Heart left ventricle (tissue), 16 donors: ENCODE measurements around the gene EFNA5. TPM values are rescaled to one million over a fixed set of nuclear protein-coding genes. Genes with fewer than 3 reads are reported as not detected.
A peak's percentile ranks its signal among the peaks of the same experiment; 100 is the strongest.

Experiments used
- ATAC-seq, 4 donors: fragments of 200-7000 bp; cut with Tn5 transposase; one replicate each; pipeline ENCODE4 v1.9.1; 2020 to 2022; ENCODE audit warnings: moderate library complexity in 4 of 4, mild to moderate bottlenecking in 3 of 4, moderate number of reproducible peaks in 1 of 4
- DNase-seq, 5 donors: peaks; one replicate each; pipeline ENCODE4 v3.0.0-alpha.2; 2020
- H3K27ac ChIP-seq, 12 donors: fragments of 200-600 bp; sonication (generic) in 4 of 12; one replicate each; pipeline versions ENCODE4 v1.5.0 to v1.8.0; 2016 to 2022; ENCODE audit warnings: mild to moderate bottlenecking in 2 of 12
- H3K27me3 ChIP-seq, 9 donors: fragments of 200-600 bp; sonication (generic) in 2 of 9; one replicate each; pipeline versions ENCODE4 v1.5.1 to v1.8.0; 2016 to 2022; ENCODE audit warnings: mild to moderate bottlenecking in 3 of 9
- H3K36me3 ChIP-seq, 9 donors: fragments of 200-600 bp; sonication (generic) in 2 of 9; one replicate each; pipeline versions ENCODE4 v1.5.0 to v1.8.0; 2018 to 2022; ENCODE audit warnings: mild to moderate bottlenecking in 2 of 9
- H3K4me1 ChIP-seq, 12 donors: fragments of 200-600 bp; sonication (generic) in 4 of 12; one replicate each; pipeline versions ENCODE4 v1.5.0 to v1.8.0; 2016 to 2022; ENCODE audit warnings: mild to moderate bottlenecking in 3 of 12
- H3K4me3 ChIP-seq, 12 donors: fragments of 200-600 bp; sonication (generic) in 4 of 12; one replicate each; pipeline versions ENCODE4 v1.5.0 to v1.8.0; 2017 to 2022; ENCODE audit warnings: mild to moderate bottlenecking in 9 of 12, moderate library complexity in 4 of 12
- H3K9me3 ChIP-seq, 12 donors: fragments of 200-600 bp; sonication (generic) in 4 of 12; one replicate each; pipeline versions ENCODE4 v1.5.0 to v1.8.0; 2016 to 2022; ENCODE audit warnings: mild to moderate bottlenecking in 1 of 12
- CTCF ChIP-seq, 12 donors: fragments of 200-600 bp; sonication (generic) in 4 of 12; IDR thresholded peaks; one replicate each; pipeline versions ENCODE4 v1.5.0 to v1.8.0; 2018 to 2022; ENCODE audit warnings: antibody characterized with exemption in 12 of 12, mild to moderate bottlenecking in 5 of 12
- POLR2A ChIP-seq, 2 donors: fragments of 450-650 bp; IDR thresholded peaks; one replicate each; pipeline ENCODE4 v1.6.1; 2017; ENCODE audit warnings: antibody characterized with exemption in 2 of 2, mild to moderate bottlenecking in 2 of 2, moderate library complexity in 2 of 2
- WGBS, 4 donors: extraction: QIAGEN DNeasy Blood & Tissue Kit in 2 of 4; methylation state at CpG; one replicate each; pipeline versions ENCODE4 v1.1.5 to v1.1.7; 2013 to 2018; 5-methylcytosine and 5-hydroxymethylcytosine counted together
- intact Hi-C, 10 donors: fragments of 100-400 bp; cut with DNase I; formaldehyde crosslinking; loops; one replicate each; pipeline versions ENCODE4 v1.11.1 to v1.14.2; 2022
- polyA plus RNA-seq, 2 donors: library from polyadenylated mRNA; stranded (reverse); fragments of 200-250 nt; gene quantifications; one replicate each; pipeline ENCODE4 v1.2.3, GENCODE V29; 2013
- total RNA-seq, 9 donors: library from RNA; depleted of rRNA in 2 of 9; stranded (reverse); fragments of >200 nt in 2 of 9; fragmentation: NEBNext Ultra II Directional in 3 of 9; extraction: Animal tissue kit (Norgen Biotek cat#: 25700) in 3 of 9; gene quantifications; one replicate each; pipeline versions ENCODE4 v1.1.0 to v1.2.4, GENCODE V29; 2016 to 2023
- donor health status: ischemic (EF 13 %, LVEDD 7.1; RV severe dilation, severe dysfunction).
- donor health status: healthy with polysubstance abuse.
- donor health status: DM: no; HTN: yes; CAD: no.
- donor health status: DM: no; HTN: no; CAD: no.
- donor health status: ischemic (EF 25% LVEDD 6.9; RV normal size, moderate dysfunction).
- donor health status: ischemic (EF 25% LVEDD 5.7; RV mildly dilated, moderate dysfunction).
- donor health status: healthy.
- donor health status: DM: yes; HTN: yes; CAD: no.
- donor health status: ischemic (EF 35%, LVEDD 5.7; RV mildly dilated, moderate dysfunction).
- donor health status: nonischemic (EF 11% LVEDD 7.7; RV severe dilation, severe dysfunction).
- donor health status: DM: yes; HTN: yes; CAD: no.
- donor health status: PGD.
- donor health status: ischemic (EF 29% LVEDD 5.4; RV normal size, mild dysfunction).
- donor health status: nonischemic (EF 23%, LVEDD 6.1; RV moderate dilation, normal function).

Gene EFNA5
- total and polyA plus RNA-seq, 11 donors: 6.1 to 58.4 (median 28.3) TPM

GRCh38 chr5:107383414-107383813 is 287.3 kb downstream of the EFNA5 start:
- 90 to 100% (median 92%) methylated on average over 1 of the region's 1 CpG for WGBS, 4 donors
- no peaks in the 10 kb centered on the region for H3K9me3 ChIP-seq
- no peak overlapping the region for H3K27ac ChIP-seq
- no peaks in the 10 kb centered on the region for H3K36me3 ChIP-seq
- no peak for ATAC-seq
- intact Hi-C loops: loop anchor here in 1 of 10 donors (10.0 kb wide), 3 partner anchors 161 to 191 kb away; no protein-coding TSS in a partner anchor
- TF ChIP-seq CTCF (IDR thresholded peaks at IDR 0.05) (no peak), POLR2A (IDR thresholded peaks at IDR 0.05) (no peak)
- H3K4me1 ChIP-seq: peaks cover 0 to 24% (median 8%) of the 10 kb centered on the region in 12 donors
- H3K4me3 ChIP-seq: no peak overlapping the region
- no peaks in the 10 kb centered on the region for H3K27me3 ChIP-seq
- DNase-seq: no peak

- Histone ChIP-seq H3K4me1 (peaks cover 0 to 13% (median 0%) of the 10 kb centered on the region in 12 donors), H3K27me3 (no peaks in the 10 kb centered on the region), H3K9me3 (no peaks in the 10 kb centered on the region), H3K36me3 (no peaks in the 10 kb centered on the region), H3K27ac (peak overlapping the region in 1 of 12 donors; percentile 46), H3K4me3 (no peak overlapping the region)
- intact Hi-C loops: loop anchor here in 1 of 10 donors (10.0 kb wide), 3 partner anchors 163 to 193 kb away; no protein-coding TSS in a partner anchor
- DNase-seq (peak in 1 of 5 donors; percentile 42), ATAC-seq (peak in 3 of 4 donors; percentile 51 to 76 (median 72))
- WGBS, 4 donors: 74 to 80% (median 78%) methylated on average over 13 of the region's 13 CpGs
- TF ChIP-seq POLR2A (IDR thresholded peaks at IDR 0.05): no peak
- TF ChIP-seq CTCF (IDR thresholded peaks at IDR 0.05): no peak
These were observed 289.4 kb downstream of the EFNA5 start for GRCh38 chr5:107381189-107381856.

- Histone ChIP-seq H3K27me3 (no peaks in the 10 kb centered on the region), H3K36me3 (no peaks in the 10 kb centered on the region), H3K27ac (no peak overlapping the region), H3K4me3 (no peak overlapping the region), H3K9me3 (no peaks in the 10 kb centered on the region), H3K4me1 (peaks cover 0 to 13% (median 0%) of the 10 kb centered on the region in 12 donors)
- WGBS, 4 donors: 89 to 95% (median 93%) methylated on average over 10 of the region's 10 CpGs
- ATAC-seq (peak in 1 of 4 donors; percentile 12), DNase-seq (no peak)
- no peak for TF ChIP-seq POLR2A (IDR thresholded peaks at IDR 0.05)
- no peak for TF ChIP-seq CTCF (IDR thresholded peaks at IDR 0.05)
- intact Hi-C loops: loop anchor here in 1 of 10 donors (10.0 kb wide), 3 partner anchors 164 to 194 kb away; no protein-coding TSS in a partner anchor
These were observed 290.1 kb downstream of the EFNA5 start for GRCh38 chr5:107380654-107381053.

GRCh38 chr5:107378218-107378899 is 292.4 kb downstream of the EFNA5 start:
- Histone ChIP-seq H3K27me3 (no peaks in the 10 kb centered on the region), H3K27ac (no peak overlapping the region), H3K4me1 (peaks cover 0 to 13% (median 0%) of the 10 kb centered on the region in 12 donors), H3K9me3 (no peaks in the 10 kb centered on the region), H3K36me3 (no peaks in the 10 kb centered on the region), H3K4me3 (no peak overlapping the region)
- DNase-seq: no peak
- intact Hi-C loops: no loop called here
- ATAC-seq: no peak
- TF ChIP-seq POLR2A (IDR thresholded peaks at IDR 0.05) (no peak), CTCF (IDR thresholded peaks at IDR 0.05) (no peak)
- WGBS, 4 donors: 86 to 92% (median 90%) methylated on average over 2 of the region's 2 CpGs
